Inferior parietal cortex (tissue), 1 donor: ENCODE measurements around the gene NCOA4.
A peak's percentile ranks its signal among the peaks of the same experiment; 100 is the strongest.
"Not testable (repeated sequence)": the region's sequence is repeated elsewhere in the genome, so short reads cannot be mapped to it uniquely, and the experiment has no call there.

ENCODE experiments used
- DNase-seq: peaks from one replicate; pipeline ENCODE4 v3.0.0-alpha.2; 2016; ENCODE audit errors: extremely low spot score

NCOA4 gene

GRCh38 chr10:46019569-46020343 is 10.7 kb downstream of the NCOA4 start:
- DNase-seq: no peak

- no peak for DNase-seq
These were observed 11.3 kb downstream of the NCOA4 start for GRCh38 chr10:46019177-46019528.

- no peak for DNase-seq
These were observed 11.8 kb downstream of the NCOA4 start for GRCh38 chr10:46018453-46019176.

- DNase-seq: no peak
These were observed 12.7 kb downstream of the NCOA4 start for GRCh38 chr10:46017733-46018132.

GRCh38 chr10:46016811-46017210 is 13.6 kb downstream of the NCOA4 start:
- DNase-seq: no peak

- no peak for DNase-seq
These were observed 14.2 kb downstream of the NCOA4 start for GRCh38 chr10:46016190-46016589.

GRCh38 chr10:46014683-46015405 is 15.6 kb downstream of the NCOA4 start:
- no peak for DNase-seq

- no peak for DNase-seq
These were observed 16.2 kb downstream of the NCOA4 start for GRCh38 chr10:46014206-46014605.

- DNase-seq: no peak
These were observed 17.7 kb downstream of the NCOA4 start for GRCh38 chr10:46012746-46013145.

- no peak for DNase-seq
These were observed 24.2 kb downstream of the NCOA4 start for GRCh38 chr10:46006219-46006618.

GRCh38 chr10:46005383-46005782 is 25.0 kb downstream of the NCOA4 start:
- DNase-seq: no peak

- no peak for DNase-seq
These were observed 25.5 kb downstream of the NCOA4 start for GRCh38 chr10:46004963-46005362.

- no peak for DNase-seq
These were observed 27.3 kb downstream of the NCOA4 start for GRCh38 chr10:46002916-46003693.

GRCh38 chr10:46002189-46002687 is 28.2 kb downstream of the NCOA4 start:
- DNase-seq: not testable (repeated sequence)

- DNase-seq: peak; percentile 58
These were observed 29.2 kb downstream of the NCOA4 start for GRCh38 chr10:46001187-46001756.

GRCh38 chr10:46000538-46000937 is 29.9 kb downstream of the NCOA4 start:
- no peak for DNase-seq

GRCh38 chr10:45999955-46000354 is 30.5 kb downstream of the NCOA4 start:
- not testable (repeated sequence) for DNase-seq

- no peak for DNase-seq
These were observed 32.2 kb downstream of the NCOA4 start for GRCh38 chr10:45997994-45998763.

- no peak for DNase-seq
These were observed 32.9 kb downstream of the NCOA4 start for GRCh38 chr10:45997557-45997956.

GRCh38 chr10:45985590-45985989 is 44.8 kb downstream of the NCOA4 start:
- DNase-seq: not testable (repeated sequence)
